Chondrocyte (in vitro differentiated cells): ENCODE results near the gene AGPAT1. TPM values are rescaled to one million over a fixed set of nuclear protein-coding genes. Genes with fewer than 3 reads are reported as not detected.

Experiments used
- DNase-seq: peaks from one replicate; pipeline ENCODE4 v3.0.0; 2021; ENCODE audit warnings: mixed read lengths, low spot score
- H3K27ac Mint-ChIP-seq: one replicate; pipeline ENCODE4 v1.8.0; 2021; ENCODE audit warnings: mild to moderate bottlenecking, moderate library complexity, mixed read lengths; ENCODE audit not compliant: unreplicated experiment
- H3K27me3 Mint-ChIP-seq: 2 replicates; pipeline ENCODE4 v1.8.0; 2021; ENCODE audit warnings: low read depth, mixed read lengths
- H3K36me3 Mint-ChIP-seq: 2 replicates; pipeline ENCODE4 v1.8.0; 2021; ENCODE audit warnings: low read depth, mixed read lengths
- H3K4me1 Mint-ChIP-seq: 2 replicates; pipeline ENCODE4 v1.8.0; 2021; ENCODE audit warnings: low read depth, mild to moderate bottlenecking, mixed read lengths
- H3K4me3 Mint-ChIP-seq: one replicate; pipeline ENCODE4 v1.8.0; 2021; ENCODE audit warnings: mild to moderate bottlenecking, moderate library complexity, mixed read lengths; ENCODE audit not compliant: unreplicated experiment
- H3K9me3 Mint-ChIP-seq: 2 replicates; pipeline ENCODE4 v1.8.0; 2021; ENCODE audit warnings: low read depth, mixed read lengths
- CTCF ChIP-seq: fragments of 200-600 bp; sonication (generic); IDR thresholded peaks from 2 replicates; pipeline ENCODE4 v1.5.0; 2021; ENCODE audit warnings: antibody characterized with exemption, mild to moderate bottlenecking, moderate library complexity
- total RNA-seq: library from RNA; stranded (reverse); gene quantifications from 3 replicates; pipeline ENCODE4 v1.2.1, GENCODE V29; 2021

The AGPAT1 gene
- total RNA-seq, 1 donor from 2014 or later, result 67.0 TPM

GRCh38 chr6:32198345-32198696 lies 22.4 kb upstream of the AGPAT1 start:
- TF ChIP-seq CTCF, result no peak
- Mint-ChIP-seq H3K36me3 (no peaks in the 10 kb centered on the region), H3K27me3 (no peaks in the 10 kb centered on the region), H3K27ac (no peak overlapping the region), H3K9me3 (no peaks in the 10 kb centered on the region), H3K4me1 (peaks cover 23% of the 10 kb centered on the region), H3K4me3 (no peak overlapping the region)
- no peak for DNase-seq

GRCh38 chr6:32196682-32197616 lies 21.1 kb upstream of the AGPAT1 start:
- Mint-ChIP-seq H3K9me3 (no peaks in the 10 kb centered on the region), H3K4me1 (peaks cover 30% of the 10 kb centered on the region), H3K36me3 (no peaks in the 10 kb centered on the region), H3K27ac (peak overlapping the region; percentile 100), H3K4me3 (peak overlapping the region; percentile 92), H3K27me3 (no peaks in the 10 kb centered on the region)
- DNase-seq, result no peak
- no peak for TF ChIP-seq CTCF

- Mint-ChIP-seq H3K27me3 (no peaks in the 10 kb centered on the region), H3K36me3 (no peaks in the 10 kb centered on the region), H3K27ac (peak overlapping the region; percentile 100), H3K4me3 (peak overlapping the region; percentile 92), H3K4me1 (peaks cover 39% of the 10 kb centered on the region), H3K9me3 (no peaks in the 10 kb centered on the region)
- TF ChIP-seq CTCF, result no peak
- no peak for DNase-seq
These were observed 20.2 kb upstream of the AGPAT1 start for GRCh38 chr6:32195902-32196681.

GRCh38 chr6:32195652-32195901 lies 19.7 kb upstream of the AGPAT1 start:
- peak overlapping the region; percentile 96 for H3K27ac Mint-ChIP-seq
- H3K27me3 Mint-ChIP-seq, result no peaks in the 10 kb centered on the region
- TF ChIP-seq CTCF, result no peak
- H3K36me3 Mint-ChIP-seq, result no peaks in the 10 kb centered on the region
- peak overlapping the region; percentile 92 for H3K4me3 Mint-ChIP-seq
- no peaks in the 10 kb centered on the region for H3K9me3 Mint-ChIP-seq
- peak; percentile 100 for DNase-seq
- peaks cover 42% of the 10 kb centered on the region for H3K4me1 Mint-ChIP-seq

GRCh38 chr6:32194825-32195651 lies 19.2 kb upstream of the AGPAT1 start:
- DNase-seq, result no peak
- H3K9me3 Mint-ChIP-seq, result no peaks in the 10 kb centered on the region
- peak overlapping the region; percentile 81 for H3K4me3 Mint-ChIP-seq
- peaks cover 47% of the 10 kb centered on the region for H3K4me1 Mint-ChIP-seq
- TF ChIP-seq CTCF, result peak; percentile 85
- no peaks in the 10 kb centered on the region for H3K27me3 Mint-ChIP-seq
- H3K27ac Mint-ChIP-seq, result peak overlapping the region; percentile 96
- no peaks in the 10 kb centered on the region for H3K36me3 Mint-ChIP-seq
